ENCODE results near the gene NOD1.
A peak's percentile ranks its signal among the peaks of the same experiment; 100 is the strongest.
"Not testable (repeated sequence)": the region's sequence is repeated elsewhere in the genome, so short reads cannot be mapped to it uniquely, and the experiment has no call there.

NOD1 gene, protein sequence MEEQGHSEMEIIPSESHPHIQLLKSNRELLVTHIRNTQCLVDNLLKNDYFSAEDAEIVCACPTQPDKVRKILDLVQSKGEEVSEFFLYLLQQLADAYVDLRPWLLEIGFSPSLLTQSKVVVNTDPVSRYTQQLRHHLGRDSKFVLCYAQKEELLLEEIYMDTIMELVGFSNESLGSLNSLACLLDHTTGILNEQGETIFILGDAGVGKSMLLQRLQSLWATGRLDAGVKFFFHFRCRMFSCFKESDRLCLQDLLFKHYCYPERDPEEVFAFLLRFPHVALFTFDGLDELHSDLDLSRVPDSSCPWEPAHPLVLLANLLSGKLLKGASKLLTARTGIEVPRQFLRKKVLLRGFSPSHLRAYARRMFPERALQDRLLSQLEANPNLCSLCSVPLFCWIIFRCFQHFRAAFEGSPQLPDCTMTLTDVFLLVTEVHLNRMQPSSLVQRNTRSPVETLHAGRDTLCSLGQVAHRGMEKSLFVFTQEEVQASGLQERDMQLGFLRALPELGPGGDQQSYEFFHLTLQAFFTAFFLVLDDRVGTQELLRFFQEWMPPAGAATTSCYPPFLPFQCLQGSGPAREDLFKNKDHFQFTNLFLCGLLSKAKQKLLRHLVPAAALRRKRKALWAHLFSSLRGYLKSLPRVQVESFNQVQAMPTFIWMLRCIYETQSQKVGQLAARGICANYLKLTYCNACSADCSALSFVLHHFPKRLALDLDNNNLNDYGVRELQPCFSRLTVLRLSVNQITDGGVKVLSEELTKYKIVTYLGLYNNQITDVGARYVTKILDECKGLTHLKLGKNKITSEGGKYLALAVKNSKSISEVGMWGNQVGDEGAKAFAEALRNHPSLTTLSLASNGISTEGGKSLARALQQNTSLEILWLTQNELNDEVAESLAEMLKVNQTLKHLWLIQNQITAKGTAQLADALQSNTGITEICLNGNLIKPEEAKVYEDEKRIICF

DNA sequence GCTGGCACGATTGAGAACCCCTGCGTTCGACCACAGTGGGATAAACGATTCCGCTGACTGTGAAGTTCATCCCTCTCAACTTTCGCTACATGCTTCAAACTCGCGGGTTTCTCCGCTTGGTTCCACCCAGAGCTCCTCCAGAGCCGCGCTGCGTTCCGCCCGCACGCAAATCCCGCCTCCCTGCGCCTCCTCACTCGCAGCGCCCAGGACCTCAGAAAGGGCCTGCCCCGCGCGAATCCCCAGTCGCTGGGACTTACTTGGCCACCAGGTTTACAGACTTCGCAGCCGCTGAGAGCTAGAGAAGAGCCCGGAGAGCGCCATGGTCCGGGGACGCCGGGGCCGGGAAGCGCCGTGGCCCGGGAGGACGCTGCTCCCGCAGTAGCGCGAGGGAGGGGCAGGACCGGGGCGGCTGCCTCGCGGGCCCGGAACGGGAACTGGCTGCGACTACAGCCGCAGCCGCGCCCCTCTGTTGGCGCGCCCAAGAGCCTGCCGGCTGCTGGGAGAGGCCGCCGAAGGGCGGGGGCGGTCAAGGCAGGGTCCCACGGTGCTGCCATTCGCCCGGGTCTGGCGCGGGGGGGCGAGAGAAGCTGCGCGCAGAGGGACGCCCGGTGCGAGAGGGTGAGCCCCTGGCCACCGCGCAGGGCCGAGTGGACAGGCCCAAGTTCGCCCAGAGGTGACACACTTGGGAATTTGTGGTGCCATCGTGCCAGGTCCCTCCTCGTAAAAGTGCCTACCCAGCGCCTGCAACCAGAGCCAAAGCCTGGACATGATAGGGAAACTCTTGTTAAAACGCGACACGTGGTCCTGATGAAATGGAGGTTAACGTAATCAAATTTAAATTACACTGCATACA, at the start of gene NOD1:
Gene NOD1 (minus strand): TSS at position 436 of the 853 bp plus-strand sequence. CDS start 21,863 bp downstream, outside the sequence.
- peak; percentile 61 for DNase-seq

DNA sequence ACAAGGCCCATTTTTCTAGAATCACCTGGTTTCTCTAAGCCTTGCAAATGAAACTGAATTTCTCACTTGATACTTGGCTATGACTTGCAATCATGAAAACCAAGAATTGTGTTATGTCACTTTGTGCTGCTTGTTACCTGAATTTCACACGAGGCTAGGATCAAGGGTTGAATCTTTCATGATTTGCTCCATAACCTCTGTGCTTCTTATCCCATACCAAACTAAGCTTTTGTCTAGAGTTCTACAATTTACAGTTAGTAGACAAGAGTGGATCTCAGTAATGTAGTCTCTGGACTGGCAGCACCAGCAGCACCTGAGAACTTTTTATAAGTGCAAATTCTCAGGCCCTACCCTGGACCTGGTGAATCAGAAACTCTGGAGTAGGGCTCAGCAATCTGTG, 48.7 kb upstream of the NOD1 start:
- DNase-seq, result not testable (repeated sequence)

DNA sequence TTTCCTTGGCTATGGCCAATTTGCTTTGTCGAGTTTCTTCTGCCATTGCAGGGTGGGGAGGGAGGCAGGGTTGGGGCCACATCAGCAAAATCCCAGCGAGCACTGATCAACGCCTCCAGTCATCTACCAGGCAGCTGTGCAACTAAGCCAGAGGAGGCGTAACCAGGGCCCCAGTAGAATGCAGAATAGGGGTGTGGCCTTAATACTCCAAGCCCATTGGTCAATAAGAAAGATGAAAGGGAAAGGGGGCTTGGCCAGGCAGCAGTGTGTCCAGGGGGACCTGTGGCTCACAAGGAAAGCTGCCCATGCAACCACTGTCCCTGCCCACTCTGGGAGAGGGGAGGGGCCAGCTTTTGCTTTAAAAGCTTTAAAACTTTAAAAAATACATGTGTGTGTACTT, 47.6 kb upstream of the NOD1 start:
- no peak for DNase-seq

DNA sequence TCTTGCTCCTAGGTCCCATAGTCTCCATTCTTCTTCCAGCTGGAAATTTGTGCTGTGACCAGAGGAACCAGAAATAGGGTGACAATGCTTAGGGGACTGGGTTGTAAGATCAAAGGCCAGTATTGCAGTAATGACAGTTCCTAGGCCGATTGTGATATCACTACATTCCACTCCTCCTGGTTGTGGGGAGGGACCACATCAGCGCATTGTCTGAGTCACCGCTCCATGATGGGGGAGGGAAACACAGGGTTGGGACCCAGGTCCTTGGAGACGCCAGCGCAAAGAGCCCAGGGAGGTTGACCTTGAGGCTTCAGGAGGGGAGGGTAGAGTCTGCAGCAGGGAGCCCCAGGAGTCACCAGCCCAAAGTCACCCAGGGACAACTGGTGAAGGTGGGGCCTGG, 46.8 kb upstream of the NOD1 start:
- no peak for DNase-seq

DNA sequence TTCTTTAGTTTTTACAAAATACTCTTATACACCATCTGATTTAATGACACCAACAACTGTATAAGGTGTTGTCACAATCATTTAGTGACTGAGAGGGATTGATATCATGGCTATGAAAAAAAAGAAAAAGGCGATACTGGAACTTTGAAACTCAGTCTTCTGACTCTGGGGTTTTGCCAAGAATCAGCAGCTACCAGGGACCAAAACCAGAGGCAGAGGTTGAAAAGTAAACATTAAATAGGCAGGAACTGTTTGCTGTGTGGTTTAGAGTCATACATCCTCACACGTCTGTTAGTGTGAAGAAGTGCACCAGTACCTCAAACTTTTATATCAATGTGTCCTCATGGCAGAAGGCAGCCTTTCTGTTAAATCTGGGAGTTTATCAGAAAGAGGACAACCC, 46.0 kb upstream of the NOD1 start:
- no peak for DNase-seq

DNA sequence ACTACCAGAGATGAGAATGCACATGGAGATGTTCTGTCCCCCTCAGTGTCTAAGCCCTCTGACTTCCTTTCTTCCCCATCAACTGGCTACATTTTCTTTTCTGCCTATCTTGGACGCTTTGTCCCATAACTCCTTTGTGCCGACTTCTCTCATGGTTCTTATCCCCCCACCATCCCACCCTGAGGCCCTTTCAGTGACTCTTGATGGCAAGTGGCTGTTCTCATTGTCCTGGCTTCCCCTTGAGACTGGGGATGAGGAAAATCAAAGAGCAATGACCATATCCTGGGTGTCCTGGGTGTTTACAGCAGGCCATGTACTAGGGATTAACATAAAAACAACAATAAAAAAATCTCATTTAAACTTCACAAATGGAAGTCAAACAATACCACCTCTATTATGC, 44.9 kb upstream of the NOD1 start:
- no peak for DNase-seq

DNA sequence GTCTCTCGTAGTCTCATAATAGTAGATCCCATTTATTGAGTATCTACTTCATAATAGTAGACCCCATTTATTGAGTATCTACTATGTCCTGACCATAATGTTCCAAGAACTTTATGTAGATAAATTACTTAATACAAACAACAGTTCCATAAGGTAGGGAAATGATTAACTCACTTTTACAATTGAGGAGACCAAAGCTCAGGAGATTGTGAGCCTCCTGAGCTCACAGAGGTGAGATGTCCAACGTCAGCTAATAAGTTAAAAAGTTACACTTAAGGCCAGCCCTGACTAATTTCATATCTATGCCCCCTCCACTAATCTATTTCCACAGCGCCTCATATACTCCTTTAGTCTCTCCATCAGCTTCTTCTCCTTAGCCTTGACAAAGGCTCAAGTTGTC, 43.6 kb upstream of the NOD1 start:
- no peak for DNase-seq

DNA sequence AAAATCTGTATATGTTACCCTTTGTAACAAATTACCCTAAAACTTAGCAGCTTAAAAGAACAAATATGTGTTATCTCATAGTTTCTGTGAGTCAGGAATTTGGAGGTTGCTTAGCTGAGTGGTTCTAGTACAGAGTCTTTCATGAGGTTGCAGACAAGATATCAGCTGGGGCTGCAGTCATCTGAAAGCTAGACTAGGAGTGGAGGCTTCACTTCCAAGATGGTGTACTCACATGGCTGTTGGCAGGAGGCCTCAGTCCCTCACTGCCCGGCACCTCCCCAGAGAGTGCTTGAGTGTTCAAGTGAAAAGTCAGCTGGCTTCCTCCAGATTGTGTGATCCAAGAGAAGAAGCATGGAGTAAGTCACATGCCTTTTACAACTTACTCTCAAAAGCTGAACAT, 42.9 kb upstream of the NOD1 start:
- no peak for DNase-seq

DNA sequence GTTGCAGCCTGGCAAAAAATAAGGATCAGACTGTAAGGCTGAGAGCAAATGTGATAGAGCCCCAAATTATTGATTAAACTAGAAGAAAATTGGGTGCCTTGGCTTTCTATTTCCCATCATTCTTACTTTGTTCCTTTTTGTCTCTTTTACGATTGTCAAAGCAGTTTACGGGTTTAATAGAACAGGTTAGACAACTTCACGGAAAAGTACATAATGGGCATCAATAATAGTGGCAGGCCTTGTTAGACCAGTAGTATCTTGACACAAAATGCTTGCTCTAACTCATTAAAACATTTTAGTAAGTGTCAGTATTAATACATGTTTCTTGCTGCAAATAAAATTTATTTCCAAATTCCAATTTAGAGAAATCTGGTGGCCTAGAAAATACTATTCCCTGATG, 40.5 kb upstream of the NOD1 start:
- no peak for DNase-seq

DNA sequence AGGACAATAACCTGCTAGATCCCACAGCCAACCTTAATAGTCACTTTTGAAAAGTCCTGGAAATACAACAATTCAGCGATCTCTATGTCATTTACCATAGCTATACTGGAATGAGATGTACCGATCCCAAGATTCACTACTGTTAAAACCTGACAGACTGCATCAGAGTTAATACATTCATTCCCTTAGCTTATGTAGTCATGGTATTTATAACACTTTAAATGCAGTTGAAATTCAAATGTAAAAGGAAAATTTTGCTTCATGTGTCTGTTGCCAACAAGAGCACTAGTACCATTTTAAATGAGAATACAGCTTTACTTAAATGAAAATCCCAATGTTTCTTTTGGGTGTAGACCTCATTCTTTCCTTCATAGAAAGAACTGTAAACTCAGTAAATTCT, 37.2 kb upstream of the NOD1 start:
- DNase-seq, result no peak

DNA sequence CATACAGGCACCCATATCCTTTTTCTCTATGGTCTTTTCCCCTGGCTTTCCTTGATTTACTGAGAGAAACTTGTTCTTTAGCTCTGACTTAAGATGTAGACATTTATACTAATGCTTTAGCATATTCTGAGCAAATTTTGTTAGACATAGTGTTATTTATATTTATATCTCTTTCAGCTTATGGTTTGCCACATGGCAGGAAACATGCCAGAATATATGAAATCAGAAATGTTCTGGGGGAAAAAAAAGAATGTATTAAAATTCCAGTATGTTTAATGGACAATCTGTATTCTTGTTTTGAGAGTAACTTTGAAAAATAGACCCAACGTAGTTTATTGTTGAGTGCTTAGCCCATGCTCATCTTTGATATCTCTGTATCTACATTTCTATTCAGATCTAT, 36.2 kb upstream of the NOD1 start:
- no peak for DNase-seq

DNA sequence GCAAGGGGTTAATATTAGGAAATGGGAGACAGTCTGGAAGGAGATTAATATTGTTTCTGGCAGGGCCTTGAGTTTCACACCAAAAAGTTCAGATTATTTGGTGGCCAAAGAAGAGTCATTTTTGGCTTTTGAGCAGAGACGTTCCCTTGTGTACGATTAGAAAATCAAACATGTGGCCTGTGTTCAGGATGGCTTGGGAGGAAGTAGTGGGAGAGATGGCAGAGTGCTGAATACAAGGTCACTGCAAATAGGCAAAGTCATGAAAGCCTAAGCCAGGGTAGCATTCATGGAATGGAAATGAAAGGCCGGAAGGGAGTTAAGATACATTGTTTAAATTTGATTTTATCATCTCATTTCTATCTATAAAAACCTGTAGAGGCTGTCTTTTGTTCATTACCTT, 35.6 kb upstream of the NOD1 start:
- DNase-seq, result no peak

DNA sequence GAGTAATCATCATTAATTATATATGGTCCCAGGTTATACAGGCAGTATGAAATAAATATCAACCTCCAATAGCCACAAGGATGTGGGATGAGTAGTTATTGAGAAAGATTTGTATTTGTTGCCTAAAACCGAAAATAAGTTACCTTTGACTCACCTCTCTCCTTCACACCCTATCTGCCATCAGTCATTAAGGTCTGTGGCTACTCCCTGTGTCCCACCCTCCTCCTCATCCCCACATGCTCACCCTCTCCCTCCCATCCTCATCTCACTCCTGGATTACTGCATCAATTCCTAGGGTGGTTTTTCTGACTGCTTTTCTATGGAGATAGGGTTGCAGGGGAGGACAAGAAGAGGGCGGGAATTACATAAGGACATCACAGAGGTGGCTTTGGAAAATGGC, 35.2 kb upstream of the NOD1 start:
- DNase-seq, result no peak

DNA sequence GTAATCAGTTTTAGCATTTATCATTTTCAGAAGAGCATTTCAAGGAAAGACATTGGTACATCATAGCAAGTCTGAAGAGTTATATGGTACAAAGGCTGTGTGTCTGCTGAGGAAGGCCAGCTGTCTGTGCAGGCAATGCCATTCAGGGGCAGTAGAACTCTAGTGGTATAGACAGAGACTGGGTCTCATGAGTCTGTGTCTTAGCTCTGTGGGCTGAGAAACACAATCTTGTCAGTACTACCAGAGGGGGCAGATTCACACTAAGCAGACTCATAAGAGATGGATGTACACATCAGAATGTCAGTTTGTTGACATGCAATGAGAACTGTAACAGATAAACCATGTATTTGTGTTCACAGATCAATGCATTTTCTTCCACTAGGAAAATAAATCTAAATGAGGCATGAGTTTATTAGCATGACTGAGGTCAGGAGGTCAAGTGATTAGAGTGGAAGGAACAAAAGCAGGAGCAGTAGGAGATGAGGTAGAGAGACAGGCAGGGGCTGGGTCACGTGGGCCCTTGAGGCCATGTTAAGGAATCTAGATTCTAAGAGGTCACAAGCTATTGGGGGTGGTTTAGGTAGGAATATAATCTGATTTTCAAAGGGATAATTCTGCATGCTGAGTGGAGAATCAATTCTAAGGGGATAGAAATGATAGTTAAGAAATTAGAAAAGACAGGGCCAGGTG, 33.5 kb upstream of the NOD1 start:
- no peak for DNase-seq

DNA sequence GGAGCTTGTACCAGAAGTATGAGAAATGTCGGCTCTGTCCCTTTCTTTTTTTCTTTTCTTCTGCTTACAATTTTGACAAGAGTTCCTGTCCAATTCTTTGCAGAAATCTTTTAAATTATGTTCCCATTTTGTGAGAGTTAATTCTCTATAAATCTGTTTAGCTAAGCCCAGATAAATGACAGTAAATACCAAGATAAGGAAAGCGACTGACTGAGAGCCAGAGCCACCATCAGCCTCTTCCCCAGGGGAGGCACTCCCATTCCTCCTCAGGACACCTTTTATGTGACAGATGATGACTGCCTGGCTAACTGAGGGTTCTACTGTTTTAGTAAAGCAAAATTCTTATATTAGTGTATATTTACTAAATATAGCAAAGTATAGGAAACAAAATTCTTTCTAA, 32.9 kb upstream of the NOD1 start:
- no peak for DNase-seq

DNA sequence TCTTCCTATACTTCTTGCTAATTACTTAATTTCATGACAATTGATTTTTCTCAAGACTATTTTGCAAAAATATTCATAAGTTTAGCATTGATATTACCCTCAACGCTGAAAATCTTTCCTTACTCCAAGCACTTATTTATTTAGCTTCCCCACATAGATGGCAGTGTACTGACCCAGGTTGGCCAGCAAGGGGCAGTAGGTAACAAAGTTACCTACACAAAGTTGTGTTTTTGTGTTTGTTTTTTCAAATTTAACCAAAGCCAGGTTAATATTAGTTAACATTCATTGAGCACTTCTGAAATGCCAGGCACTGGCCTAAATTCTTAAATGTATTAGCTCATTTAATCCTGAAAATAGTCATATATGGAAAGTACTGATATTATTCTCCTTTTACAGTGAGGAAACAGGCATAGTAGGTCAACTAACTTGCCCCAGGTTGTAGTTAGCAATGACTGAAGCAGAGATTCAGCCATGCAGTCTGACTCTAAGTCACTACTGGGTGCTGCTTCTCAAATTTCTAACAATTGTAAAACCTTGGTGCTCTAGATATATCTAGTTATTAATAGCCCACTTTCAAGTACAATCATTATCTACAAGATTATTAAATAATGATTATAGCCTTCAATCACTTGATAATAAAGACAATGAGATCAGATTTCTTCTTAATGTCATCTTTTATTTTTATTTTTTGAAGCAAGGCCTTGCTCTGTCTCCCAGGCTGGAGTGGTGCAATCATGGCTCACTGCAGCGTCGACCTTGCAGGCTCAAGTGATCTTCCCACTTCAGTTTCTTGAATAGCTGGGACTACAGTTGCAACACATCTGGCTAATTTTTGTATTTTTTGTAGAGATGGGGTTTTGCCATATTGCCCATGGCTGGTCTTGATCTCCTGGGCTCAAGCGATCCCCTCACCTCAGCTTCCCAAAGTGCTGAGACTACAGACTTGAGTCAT, 31.8 kb upstream of the NOD1 start:
- peak; percentile 45 for DNase-seq

DNA sequence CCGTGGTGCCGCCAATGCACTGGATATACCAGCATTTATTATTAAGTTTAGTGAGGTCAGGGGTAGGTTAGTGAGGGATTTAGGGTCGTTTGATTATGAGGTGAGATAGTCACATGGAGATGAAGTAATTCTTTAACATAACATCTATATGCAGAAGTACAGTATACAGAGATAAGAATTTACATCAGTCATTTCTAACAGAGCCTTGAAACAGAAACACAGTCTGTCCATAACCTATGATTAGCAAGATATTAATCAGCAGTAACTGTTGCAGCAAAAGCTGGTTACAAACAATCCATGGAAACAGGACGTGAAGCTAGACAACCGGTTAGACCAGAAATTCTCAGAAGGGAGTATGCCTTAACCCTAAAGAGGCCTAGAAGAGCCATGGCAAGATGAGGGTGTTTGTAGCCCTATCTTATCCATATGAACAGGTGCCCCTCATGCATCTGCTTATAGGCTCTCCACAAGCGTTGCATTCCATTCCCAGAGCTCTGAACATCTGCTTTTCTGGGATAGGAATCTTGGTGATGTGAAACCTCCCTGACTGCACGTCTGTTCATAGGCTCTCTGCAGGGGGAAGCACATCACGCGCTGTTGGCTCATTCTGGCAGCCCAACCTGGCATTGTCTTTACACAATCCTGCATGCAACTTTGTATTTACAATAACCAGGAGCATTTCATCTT, 30.7 kb upstream of the NOD1 start:
- DNase-seq, result not testable (repeated sequence)

DNA sequence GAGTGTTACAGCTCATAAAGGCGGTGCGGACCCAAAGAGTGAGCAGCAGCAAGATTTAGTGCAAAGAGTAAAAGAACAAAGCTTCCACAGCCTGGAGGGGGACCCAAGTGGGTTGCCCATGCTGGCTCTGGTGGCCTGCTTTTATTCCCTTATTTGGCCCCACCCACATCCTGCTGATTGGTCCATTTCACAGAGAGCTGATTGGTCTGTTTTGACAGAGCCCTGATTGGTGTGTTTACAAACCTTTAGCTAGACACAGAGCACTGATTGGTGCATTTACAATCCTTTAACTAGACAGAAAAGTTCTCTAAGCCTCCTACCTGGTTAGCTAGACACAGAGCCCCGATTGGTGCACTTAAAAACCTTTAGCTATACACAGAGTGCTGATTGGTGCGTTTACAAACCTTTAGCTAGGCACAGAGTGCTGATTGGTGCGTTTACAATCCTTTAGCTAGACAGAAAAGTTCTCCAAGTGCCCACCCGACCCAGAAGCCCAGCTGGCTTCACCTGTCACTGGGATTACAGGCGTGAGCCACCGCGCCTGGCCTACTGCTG, 28.8 kb upstream of the NOD1 start:
- not testable (repeated sequence) for DNase-seq

DNA sequence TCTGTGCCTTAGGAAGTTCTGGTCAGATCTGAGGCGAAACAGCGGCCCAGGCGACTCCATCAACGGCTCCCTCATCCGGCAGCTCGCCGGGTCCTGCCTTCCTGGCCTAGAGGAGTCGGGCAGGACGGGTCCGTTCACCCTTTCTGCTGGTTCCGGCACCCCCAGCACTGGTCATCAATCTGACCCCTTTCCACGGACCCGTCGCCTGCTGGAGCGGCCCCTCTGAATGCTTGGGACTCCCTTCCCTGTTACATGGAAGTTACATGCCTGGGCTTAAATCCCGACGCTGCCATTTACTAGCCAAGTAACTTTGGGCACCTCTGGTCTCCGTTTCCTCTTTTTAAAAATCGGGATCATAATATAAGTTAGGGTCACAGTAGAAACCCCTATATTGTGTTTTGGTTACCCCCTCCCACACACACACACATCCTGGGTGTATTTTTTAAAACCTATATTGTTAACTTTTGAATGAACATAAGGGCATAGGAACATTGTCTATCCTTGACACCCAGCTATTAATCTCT, 26.7 kb upstream of the NOD1 start:
- DNase-seq, result no peak
